OCI-LY1 (cell line): ENCODE results near the gene PTGIS.

Experiments
- CTCF ChIP-seq: fragments of 200-600 bp; sonication (generic), shearing (Covaris generic); IDR thresholded peaks from 2 replicates; pipeline ENCODE4 v1.5.1; 2017; ENCODE audit warnings: mild to moderate bottlenecking, antibody characterized with exemption, low read length, moderate library complexity, mixed read lengths
- EZH2 ChIP-seq: fragments of 200-600 bp; sonication (generic), shearing (Covaris generic); IDR thresholded peaks from 2 replicates; pipeline ENCODE4 v1.8.0; 2017; ENCODE audit warnings: borderline replicate concordance, mixed run types, mild to moderate bottlenecking, antibody characterized with exemption, low read length, moderate library complexity, mixed read lengths

GRCh38 chr20:49581482-49581881 is 13.5 kb upstream of the PTGIS start:
- TF ChIP-seq CTCF (no peak), EZH2 (no peak)
